GM21423 (cell line): ENCODE data around the gene TMEM242.
"Not testable (repeated sequence)": the region's sequence is repeated elsewhere in the genome, so short reads cannot be mapped to it uniquely, and the experiment has no call there.

Experiments
- ATAC-seq: cut with Tn5 transposase; IDR thresholded peaks from one replicate; pipeline ENCODE4 v1.9.1; 2021; ENCODE audit warnings: mild to moderate bottlenecking, moderate library complexity; ENCODE audit not compliant: unreplicated experiment

TMEM242 gene

DNA sequence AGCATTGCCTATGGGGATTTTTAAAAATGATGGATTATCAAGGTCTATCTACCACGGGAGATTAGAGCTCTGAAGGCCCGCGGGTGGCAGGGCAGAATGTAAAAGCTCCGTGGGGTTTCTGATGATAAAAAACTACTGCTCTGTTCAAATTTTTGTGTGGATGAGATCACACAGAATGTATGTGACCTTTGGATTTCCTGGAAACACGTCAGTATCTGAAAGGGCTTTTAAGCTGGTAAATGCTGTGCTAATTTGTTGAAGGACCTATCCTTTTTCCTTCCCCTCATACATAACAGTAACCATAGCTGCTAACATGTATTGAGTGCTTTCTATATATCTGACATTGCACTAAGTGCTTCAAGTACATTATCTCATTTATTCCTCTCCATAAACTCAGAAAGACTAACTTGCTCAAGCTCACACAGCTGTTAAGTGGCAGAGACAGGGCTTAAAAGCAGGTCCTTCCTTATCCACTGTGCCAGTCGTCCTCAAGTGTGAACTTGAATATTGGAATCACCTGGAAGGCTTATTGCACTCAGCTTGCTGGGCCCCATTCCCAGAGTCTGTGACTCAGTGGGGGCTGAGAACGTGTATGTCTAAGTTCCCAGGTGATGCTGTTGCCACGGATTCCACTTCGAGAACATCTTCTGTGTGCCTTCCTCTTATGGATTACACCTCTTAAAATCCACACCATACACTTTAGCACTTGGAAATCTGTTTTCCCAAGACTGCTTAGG is 1.9 kb upstream of the TMEM242 start:
- ATAC-seq = no peak

DNA sequence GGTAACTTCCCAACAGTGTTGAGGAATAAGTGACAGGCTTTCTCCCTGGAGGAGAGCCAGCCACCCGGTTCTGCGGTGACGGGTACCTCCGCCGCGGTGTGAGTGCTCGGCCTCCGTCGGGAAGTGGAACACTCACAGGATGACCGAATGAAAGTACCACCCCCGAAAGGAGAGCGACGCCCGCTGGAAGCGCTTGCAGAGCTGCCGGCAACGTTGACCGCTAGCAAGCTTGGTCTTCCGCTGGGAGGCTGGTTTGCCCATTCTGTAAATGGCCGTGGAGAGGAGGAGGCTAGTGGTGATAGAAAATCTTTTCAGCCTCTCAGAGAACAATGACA is 614 bp upstream of the TMEM242 start:
- peak; percentile 37 for ATAC-seq

DNA sequence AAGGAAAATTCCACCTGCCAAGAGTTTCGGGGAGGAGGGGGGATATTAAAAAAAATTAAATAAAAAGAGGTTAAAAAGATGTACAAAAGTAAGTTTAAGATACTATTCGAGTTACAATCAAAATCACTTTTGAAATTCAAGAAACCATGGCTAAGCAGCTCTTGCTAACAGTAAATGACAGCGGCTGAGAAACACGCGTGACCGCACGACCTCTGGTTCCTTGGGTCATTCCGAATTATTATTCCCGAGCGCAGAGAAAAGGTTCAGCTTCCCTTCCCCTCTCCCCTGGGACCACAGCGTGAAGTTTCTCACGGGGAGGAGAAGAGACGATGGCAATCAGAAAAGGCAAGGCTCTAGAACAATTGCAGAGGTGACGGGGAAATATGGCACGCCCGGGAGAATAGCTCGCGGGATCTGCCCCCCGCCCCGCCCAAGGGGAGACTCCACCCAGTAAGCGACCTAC is 496 bp downstream of the TMEM242 start:
- ATAC-seq = no peak

DNA sequence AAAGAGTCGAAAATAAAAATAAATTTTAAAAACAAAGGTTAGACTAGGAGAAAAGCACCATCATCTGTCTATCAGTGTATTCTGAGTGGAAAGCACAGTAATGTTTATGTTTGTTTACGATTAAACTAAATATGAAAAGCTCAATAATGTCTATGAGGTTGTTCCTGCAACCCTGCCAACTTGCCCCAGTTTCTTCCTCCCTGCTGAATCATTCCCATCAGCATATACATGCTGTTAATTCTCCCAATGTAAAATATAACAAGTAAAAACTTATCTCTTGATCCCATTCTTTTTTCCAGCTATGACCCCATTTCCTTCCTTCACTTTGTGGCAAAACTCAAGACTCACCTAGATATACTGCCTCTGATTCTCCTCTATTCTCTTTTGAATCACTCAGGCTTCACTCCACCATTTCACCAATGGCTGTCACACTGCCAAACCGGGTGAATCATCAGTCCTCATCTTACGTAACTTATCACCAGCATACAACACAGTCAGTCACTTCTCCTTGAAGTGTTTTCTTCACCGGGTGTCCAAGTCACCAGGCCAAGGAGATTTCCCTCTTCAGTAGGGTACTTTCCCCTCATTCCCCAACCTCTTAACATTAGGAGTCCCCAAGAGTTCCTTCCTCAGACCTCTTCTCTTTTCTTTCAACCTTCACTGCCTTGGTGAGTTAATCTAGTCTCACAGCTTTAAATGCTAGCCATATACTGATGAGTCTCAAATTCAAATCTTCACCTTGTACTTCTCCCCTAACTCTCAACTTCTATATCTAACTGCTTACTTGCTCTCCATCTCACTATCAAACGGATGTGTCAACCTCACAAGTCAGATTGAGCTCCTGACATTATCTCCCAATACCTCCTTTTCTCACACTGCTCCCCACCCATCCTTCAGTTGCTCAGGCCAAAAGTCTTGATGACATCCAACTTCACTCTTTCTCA is 6.2 kb downstream of the TMEM242 start:
- no peak for ATAC-seq

DNA sequence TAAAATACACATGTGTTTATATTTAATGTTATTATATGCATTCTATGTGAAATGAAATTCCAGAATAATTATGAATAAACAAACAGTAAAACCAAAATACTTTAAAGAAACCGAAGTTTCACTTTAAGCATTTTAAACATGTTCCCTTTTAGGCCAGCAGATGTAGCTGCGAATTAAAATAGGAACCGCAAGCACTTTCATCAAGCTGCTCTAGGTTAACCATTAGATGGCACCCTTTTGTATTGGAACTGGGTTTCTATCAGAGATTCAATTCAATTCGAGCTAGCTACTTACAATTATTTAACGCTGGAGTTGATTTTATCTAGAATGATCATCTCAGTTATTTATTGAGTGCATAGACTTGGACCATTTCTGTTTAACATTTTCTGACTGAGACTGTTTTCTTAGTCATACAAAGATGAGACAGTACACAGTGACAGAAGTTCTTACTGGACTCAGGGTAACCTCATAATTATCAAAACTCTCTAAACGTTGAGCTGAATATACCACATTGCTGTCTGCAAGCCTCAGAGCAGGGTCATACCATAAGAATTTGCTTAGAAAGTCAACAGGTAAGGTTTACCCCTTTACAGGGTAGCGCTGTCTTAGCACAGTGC is 8.5 kb downstream of the TMEM242 start:
- peak; percentile 85 for ATAC-seq

DNA sequence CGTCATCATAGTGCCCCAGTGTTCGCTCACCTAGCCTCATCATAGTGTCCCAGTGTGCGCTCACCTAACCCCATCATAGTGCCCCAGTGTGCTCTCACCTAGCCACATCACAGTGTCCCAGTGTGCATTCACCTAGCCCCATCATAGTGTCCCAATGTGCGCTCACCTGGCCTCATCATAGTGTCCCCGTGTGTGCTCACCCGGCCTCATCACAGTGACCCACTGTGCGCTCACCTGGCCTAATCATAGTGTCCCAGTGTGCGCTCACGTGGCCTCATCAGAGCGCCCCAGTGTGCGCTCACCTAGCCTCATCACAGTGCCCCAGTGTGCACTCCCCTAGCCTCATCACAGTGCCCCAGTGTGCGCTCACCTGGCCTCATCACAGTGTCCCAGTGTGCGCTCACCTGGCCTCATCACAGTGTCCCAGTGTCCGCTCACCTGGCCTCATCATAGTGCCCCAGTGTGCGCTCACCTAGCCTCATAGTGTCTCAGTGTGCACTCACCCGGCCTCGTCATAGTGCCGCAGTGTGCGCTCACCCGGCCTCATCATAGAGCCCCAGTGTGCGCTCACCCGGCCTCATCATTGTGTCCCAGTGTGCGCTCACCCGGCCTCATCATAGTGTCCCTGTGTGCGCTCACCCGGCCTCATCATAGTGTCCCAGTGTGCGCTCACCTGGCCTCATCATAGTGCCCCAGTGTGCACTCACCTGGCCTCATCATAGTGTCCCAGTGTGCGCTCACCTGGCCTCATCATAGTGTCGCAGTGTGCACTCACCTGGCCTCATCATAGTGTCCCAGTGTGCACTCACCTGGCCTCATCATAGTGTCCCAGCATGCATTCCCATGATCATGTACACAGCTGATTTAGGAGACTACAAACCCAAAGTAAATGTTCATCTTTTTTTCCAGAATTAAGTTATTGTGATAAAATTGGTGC is 9.5 kb downstream of the TMEM242 start:
- ATAC-seq = no peak

DNA sequence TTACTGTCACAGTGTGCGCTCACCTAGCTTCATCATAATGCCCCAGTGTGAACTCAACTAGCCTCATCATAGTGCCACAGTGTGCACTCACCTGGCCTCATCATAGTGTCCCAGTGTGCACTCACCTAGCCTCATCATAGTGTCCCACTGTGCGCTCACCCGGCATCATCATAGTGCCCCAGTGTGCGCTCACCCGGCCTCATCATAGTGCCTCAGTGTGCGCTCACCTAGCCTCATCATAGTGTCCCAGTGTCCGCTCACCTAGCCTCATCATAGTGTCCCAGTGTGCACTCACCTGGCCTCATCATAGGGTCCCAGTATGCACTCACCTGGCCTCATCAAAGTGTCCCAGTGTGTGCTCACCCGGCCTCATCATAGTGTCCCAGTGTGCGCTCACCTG is 10.6 kb downstream of the TMEM242 start:
- no peak for ATAC-seq

DNA sequence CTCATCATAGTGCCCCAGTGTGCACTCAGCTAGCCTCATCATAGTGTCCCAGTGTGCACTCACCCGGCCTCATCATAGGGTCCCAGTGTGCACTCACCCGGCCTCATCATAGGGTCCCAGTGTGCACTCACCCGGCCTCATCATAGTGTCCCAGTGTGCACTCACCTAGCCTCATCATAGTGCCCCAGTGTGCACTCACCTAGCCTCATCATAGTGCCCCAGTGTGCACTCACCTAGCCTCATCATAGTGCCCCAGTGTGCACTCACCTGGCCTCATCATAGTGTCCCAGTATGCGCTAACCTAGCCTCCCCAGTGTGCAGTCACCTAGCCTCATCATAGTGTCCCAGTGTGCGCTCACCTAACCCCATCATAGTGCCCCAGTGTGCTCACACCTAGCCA is 12.6 kb downstream of the TMEM242 start:
- not testable (repeated sequence) for ATAC-seq

DNA sequence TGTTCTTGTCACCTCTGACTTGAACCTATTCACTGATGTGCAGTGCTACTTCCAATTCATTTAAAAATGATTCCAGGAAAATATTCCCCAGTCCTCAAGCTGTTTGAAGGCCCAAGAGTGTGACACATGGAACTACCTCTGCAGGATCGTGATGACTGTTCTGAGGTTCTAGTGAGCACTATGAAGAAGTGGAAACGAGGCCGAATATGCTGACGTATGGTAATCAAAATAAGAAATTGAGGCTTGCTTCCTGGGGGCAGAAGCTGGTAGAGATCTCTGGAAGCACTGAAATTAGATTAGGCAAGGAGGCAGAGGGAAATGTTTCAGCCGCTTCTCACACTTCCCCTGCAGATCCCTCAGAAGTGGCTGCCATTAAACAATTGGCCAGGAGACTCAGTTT is 15.7 kb downstream of the TMEM242 start:
- ATAC-seq = no peak

DNA sequence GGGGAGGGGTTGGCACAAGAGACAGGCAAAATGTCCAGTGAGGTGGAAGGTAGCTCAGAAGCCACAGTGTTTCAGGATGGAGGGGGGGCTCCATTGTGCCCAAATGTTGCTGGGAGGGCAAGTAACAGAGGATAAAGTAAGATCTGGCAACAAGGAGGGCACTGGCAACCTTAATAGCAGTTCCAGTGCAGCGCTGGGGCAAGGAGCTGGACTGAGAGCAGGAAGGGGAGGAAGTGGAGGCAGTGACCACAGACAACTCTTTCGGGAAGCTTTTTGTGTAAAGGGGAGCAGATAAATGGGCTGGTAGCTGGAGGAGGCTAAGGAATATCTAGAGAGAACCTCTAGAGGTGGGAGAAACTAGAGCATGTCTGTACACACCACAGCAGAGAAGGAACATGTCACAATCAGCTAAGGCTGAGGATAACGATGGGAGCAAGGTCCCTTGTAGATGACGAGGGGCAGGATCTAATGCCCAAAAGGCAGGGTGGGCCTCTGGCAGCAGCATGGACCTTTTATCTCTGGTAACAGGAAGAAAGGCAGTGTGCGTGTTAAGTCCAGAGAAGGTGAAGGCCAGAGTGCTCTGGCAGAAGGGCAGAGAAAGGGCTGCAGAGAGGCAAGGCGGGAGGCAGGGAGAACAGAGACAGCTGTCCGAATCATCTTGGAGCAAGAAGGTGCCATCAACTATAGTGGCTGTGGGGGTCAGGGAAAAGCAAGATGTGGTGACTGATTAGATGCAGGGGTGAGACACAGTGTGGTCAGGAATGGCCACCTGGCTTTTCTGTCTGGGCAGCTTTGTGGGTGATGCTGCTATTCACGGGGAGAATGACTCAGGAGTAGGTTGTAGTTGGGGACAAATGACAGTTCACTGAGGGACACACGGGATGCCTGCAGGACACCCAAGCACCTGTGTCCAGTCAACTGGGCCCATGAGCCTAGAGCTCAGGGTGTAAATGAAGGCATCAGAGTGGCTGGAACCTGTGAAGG is 17.4 kb downstream of the TMEM242 start:
- no peak for ATAC-seq

DNA sequence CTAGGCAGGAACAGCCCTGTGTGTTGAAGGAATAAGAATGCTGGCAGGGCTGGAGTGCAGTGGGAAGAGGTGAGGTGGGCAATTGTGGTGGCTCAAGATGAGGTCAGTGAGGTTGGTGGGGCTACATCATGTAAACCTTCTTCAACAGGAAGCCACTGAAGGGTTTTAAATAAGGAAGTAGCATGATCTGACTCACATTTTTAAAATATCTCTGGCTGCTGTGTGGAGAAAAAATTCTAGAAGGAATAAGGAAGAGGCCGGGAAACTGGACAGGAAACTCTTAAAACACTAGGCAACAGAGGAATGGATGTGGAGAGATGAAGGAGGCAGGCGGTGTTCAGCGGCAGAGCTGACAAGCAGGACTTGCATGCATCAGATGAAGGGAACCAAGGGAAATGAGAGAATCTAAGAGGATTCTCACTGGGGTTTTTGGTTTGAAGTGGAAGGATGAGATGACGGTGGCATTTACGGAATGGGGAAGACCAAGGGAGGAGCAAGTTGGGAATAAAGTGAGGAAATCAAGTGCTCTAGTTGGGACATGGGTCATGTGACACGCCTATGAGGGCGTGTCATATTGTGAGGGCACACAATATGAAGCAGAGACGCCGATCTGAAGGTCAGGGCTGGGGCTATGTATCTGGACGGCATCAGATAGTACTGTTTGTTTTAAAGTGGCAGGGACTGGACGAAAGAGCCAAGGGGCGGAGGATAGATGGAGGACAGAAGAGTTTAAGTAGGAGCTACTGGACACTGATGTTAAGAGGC is 18.2 kb downstream of the TMEM242 start:
- ATAC-seq = no peak

DNA sequence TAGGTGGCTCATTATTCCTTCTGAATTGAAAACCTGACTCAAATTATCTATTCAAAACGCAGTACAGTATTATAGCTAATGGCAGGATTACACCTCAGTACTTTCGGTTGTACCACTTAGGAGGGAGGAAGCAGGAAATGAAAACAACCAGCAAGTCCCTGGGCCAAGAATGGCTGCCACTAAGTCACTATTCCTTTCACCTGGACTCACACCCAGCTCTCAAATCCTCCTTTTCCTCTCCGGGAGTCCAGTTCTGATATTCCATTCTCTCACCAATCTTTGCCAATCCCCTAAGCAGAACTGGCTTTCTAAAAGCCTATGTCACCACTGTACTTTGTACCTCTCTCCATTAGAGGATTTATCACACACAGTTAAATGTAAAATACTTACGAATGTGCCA is 20.6 kb downstream of the TMEM242 start:
- ATAC-seq = no peak

DNA sequence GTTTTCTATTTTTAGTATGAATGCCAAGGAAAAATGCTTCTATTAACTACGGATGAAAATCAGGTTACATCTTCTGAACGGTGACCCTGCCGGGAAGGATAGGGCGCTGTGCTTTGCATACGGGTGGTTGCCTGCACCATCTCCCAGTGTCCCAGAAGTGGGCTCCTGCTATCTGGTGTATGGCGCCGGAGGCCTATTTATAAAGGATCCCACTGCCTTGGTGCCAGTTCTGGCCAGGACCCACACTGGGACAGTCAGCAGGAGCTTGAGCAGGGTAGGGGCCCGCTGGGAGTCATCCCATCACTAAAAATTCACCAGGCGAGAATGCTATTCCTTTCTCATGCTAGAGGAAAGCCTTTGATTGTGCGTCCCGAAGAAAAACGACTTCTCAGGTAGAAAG is 22.9 kb downstream of the TMEM242 start:
- ATAC-seq = no peak

DNA sequence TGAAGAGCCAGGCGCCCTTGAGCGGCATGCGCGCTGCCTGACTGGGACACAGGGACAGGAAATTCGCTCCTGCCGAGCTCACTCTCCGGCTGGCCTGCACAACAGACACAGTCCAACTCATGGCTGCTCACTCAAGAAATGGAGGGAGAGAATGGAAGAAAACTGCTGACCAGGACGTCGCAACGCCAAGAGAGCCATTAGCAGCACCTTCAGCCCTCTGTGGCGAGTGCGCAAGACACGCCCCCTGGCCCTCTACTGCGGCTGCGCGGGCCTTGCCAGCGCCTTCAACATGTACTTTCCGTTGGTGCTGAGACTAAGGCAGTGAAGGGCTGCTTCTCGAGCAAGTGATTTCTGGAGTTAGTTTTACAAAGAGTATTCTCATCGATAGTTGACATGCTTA is 23.3 kb downstream of the TMEM242 start:
- no peak for ATAC-seq

DNA sequence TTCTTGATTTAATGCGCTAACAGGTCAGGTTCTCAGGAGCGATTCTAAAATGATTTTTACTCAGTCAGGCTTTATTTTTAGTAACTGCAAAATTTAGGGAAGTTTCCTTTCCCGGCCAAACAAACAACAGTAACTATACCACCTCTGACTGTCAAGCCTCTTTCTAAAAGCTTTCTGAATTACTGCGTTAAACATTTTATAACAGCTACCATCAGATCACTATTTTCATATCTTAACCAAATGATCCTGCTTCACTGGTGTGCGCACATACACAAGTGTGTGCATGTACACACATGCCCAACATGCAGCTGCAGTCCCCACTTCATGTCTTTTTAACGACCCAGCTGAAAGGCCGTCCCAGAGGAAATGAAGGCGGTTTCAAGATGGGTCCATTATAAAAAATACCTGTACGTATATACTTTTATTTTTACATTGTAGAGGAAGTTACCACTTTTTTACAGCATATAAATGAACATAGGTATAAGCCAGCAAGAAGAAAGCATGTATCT is 25.0 kb downstream of the TMEM242 start:
- ATAC-seq = no peak

DNA sequence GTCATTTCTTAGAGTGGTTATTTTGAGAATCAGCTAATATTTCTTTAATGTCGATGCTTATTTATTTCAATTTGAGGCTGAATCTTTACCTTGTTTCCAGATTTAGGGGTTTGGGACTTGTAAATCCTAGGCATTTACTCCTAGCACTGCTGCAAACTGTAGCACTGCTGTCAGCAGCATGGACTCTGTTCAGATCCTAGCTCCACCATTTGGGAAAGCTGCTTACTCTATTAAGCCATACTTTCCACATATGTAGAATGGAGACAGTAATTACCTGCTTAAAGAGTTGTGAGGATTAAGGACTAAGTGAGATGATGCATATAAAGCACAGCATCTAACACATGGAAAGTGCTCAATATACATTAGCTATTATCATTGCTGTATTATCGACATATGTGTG is 28.7 kb downstream of the TMEM242 start:
- no peak for ATAC-seq

DNA sequence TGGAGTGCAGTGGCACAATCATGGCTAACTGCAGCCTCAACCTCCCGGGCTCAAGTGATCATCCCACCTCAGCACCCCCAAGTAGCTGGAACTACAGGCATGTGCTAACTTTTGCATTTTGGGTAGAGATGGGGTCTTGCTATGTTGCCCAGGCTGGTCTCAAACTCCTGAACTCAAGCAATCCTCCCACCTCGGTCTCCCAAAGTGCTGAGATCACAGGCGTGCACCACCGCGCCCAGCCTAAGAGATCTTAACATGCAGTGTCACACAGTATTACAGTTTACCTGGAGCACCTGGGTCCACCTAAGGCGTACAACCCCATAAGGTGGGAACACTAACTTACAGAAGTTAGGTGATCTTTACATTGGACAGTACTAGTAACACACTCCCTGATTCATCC is 29.5 kb downstream of the TMEM242 start:
- no peak for ATAC-seq

DNA sequence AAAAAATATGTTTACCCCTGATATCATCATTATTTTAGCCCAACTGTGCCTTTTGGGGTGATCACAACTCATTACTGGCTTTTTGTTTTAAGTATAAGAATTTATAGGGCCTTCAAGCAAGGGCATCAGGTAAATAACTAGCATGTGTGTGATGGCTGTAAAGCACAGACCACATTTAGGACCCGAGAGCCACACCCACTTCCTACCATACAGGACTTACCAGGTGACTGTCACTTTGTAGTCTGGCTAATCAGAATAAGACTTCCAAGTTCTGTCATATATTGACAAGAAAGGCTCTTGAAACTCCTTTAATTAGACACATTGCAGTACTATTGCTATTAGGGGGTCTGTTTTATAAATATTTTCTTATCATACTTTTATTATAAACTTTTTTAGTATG is 31.1 kb downstream of the TMEM242 start:
- no peak for ATAC-seq

DNA sequence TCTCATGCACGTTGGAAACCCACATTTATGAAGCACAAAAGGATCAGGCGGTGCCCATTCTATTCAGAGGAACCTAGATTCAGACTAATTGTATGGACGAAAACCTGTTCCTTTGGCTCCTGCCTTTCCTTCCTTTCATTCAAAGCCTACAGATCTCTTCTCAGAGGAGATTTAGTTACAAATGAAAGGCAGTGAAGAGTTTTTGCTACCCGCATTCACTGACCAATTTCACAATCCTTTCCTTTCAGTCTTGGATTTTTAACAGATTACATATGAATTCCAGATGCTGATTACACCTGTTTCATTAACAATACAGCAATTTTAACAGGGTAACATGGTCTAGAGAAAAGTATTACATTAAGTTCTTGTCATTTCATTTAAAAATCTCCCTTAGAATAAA is 32.0 kb downstream of the TMEM242 start:
- no peak for ATAC-seq
